Measurements from ENCODE around the gene SEC23B.

- TF ChIP-seq CTCF (IDR thresholded peaks at IDR 0.05) (no peak), POLR2AphosphoS5 (IDR thresholded peaks at IDR 0.05) (no peak), POLR2A (IDR thresholded peaks at IDR 0.05) (no peak), EP300 (IDR thresholded peaks at IDR 0.05) (no peak)
Measured at GRCh38 chr20:18545566-18545965, 37.8 kb downstream of the SEC23B start.

Data from upper lobe of left lung (tissue), 4 donors.